Prostate gland (tissue), 2 donors: ENCODE results near the gene KCNJ14. TPM values are rescaled to one million over a fixed set of nuclear protein-coding genes. Genes with fewer than 3 reads are reported as not detected.

ENCODE experiments used
- DNase-seq: peaks from one replicate; pipeline ENCODE4 v3.0.0-alpha.2; 2019; ENCODE audit warnings: low spot score
- H3K27ac ChIP-seq, 2 donors: fragments of 200-600 bp; sonication (generic); 2 replicates each; pipeline ENCODE4 v1.5.1; 2017 to 2019
- H3K27me3 ChIP-seq: fragments of 200-600 bp; sonication (generic); replicated peaks from 2 replicates; pipeline ENCODE4 v1.5.1; 2019; ENCODE audit not compliant: insufficient read depth
- H3K36me3 ChIP-seq, 2 donors: fragments of 200-600 bp; sonication (generic); 1 replicate in 1 of 2; 2 replicates in 1 of 2; pipeline versions ENCODE4 v1.5.1 to v1.8.1; 2017 to 2019
- H3K4me1 ChIP-seq: fragments of 200-600 bp; sonication (generic); replicated peaks from 2 replicates; pipeline ENCODE4 v1.5.1; 2019
- H3K4me3 ChIP-seq, 2 donors: fragments of 200-600 bp; sonication (generic); 2 replicates each; pipeline ENCODE4 v1.5.1; 2017 to 2019
- H3K9me3 ChIP-seq: fragments of 200-600 bp; sonication (generic); 2 replicates; pipeline ENCODE4 v1.5.1; 2017
- CTCF ChIP-seq, 4 experiments: fragments of 200-600 bp in 2 of 4; fragments of 450-650 bp in 2 of 4; sonication (generic) in 2 of 4; IDR thresholded peaks; 1 replicate in 3 of 4; 2 replicates in 1 of 4; pipeline ENCODE4 v1.5.1; 2016 to 2019; ENCODE audit warnings: antibody characterized with exemption in 4 of 4, mild to moderate bottlenecking in 2 of 4, moderate library complexity in 2 of 4
- POLR2A ChIP-seq: fragments of 450-650 bp; IDR thresholded peaks from one replicate; pipeline ENCODE4 v1.6.1; 2016; ENCODE audit warnings: antibody characterized with exemption, mild to moderate bottlenecking
- POLR2AphosphoS5 ChIP-seq: sonication (generic); formaldehyde crosslinking; IDR thresholded peaks from one replicate; pipeline ENCODE4 v1.6.1; 2017; ENCODE audit warnings: antibody characterized with exemption
- WGBS: methylation state at CpG from one replicate; pipeline ENCODE4 v1.1.5; 2018; 5-methylcytosine and 5-hydroxymethylcytosine counted together
- intact Hi-C: fragments of 100-400 bp; cut with DNase I; formaldehyde crosslinking; loops from one replicate; pipeline ENCODE4 v1.14.2; 2022
- total RNA-seq, 2 donors: library from RNA; depleted of rRNA; stranded (reverse); fragments of >200 nt; gene quantifications; one replicate each; pipeline ENCODE4 v1.1.0, GENCODE V29; 2016

Gene KCNJ14
- total RNA-seq, 2 donors from 2014 or later: 0.45 to 2.2 TPM

- Histone ChIP-seq H3K27me3 (no peaks in the 10 kb centered on the region), H3K27ac (no peak overlapping the region), H3K9me3 (no peaks in the 10 kb centered on the region), H3K36me3 (no peaks in the 10 kb centered on the region), H3K4me3 (peak overlapping the region in 1 of 2 donors; percentile 53), H3K4me1 (no peaks in the 10 kb centered on the region)
- DNase-seq: no peak
- TF ChIP-seq POLR2AphosphoS5 (no peak), CTCF (IDR thresholded peaks at IDR 0.05) (no peak), POLR2A (no peak)
- intact Hi-C loops: no loop called here
- WGBS: 44% methylated on average over 11 of the region's 11 CpGs
Observed at GRCh38 chr19:48514123-48514458, 58.7 kb downstream of the KCNJ14 start.

- WGBS: 84% methylated on average over 8 of the region's 8 CpGs
- intact Hi-C loops: no loop called here
- Histone ChIP-seq H3K9me3 (no peaks in the 10 kb centered on the region), H3K27me3 (no peaks in the 10 kb centered on the region), H3K27ac (no peak overlapping the region), H3K4me1 (no peaks in the 10 kb centered on the region), H3K36me3 (no peaks in the 10 kb centered on the region), H3K4me3 (no peak overlapping the region)
- no peak for TF ChIP-seq POLR2AphosphoS5
- TF ChIP-seq POLR2A: no peak
- TF ChIP-seq CTCF (IDR thresholded peaks at IDR 0.05): no peak
- DNase-seq: no peak
Observed at GRCh38 chr19:48516536-48516935, 61.2 kb downstream of the KCNJ14 start.

Other genes with a start within 250 kb of the KCNJ14 start
- 10 to 100 TPM; 12.6 to 49.0 TPM for gene CARD8, start 199.7 kb upstream of the KCNJ14 start, total RNA-seq
- gene ZNF114, start 185.5 kb upstream of the KCNJ14 start, total RNA-seq: under 1 TPM; 0.23 to 0.74 TPM
- 10 to 100 TPM in 1 of 2 donors, 1 to 10 TPM in 1; 5.9 to 38.6 TPM for gene EMP3, start 130.0 kb upstream of the KCNJ14 start, total RNA-seq
- gene TMEM143, start 91.6 kb upstream of the KCNJ14 start, total RNA-seq: 10 to 100 TPM in 1 of 2 donors, 1 to 10 TPM in 1; 4.6 to 14.9 TPM
- gene SYNGR4, start 91.2 kb upstream of the KCNJ14 start, total RNA-seq: 1 to 10 TPM in 1 of 2 donors, not detected in 1; 2.8 TPM
- 100 to 1,000 TPM; 153 to 179 TPM for gene KDELR1, start 64.0 kb upstream of the KCNJ14 start, total RNA-seq
- 1 to 10 TPM in 1 of 2 donors, under 1 TPM in 1; 0.73 to 1.8 TPM for gene GRIN2D, start 61.9 kb upstream of the KCNJ14 start, total RNA-seq
- 10 to 100 TPM; 26.2 to 39.7 TPM for gene GRWD1, start 9.6 kb upstream of the KCNJ14 start, total RNA-seq
- gene CYTH2, start 13.8 kb downstream of the KCNJ14 start, total RNA-seq: 10 to 100 TPM; 50.6 to 97.1 TPM
- gene LMTK3, start 56.3 kb downstream of the KCNJ14 start, total RNA-seq: 10 to 100 TPM in 1 of 2 donors, 1 to 10 TPM in 1; 7.4 to 10.2 TPM
- 10 to 100 TPM; 14.6 to 43.0 TPM for gene SULT2B1, start 96.6 kb downstream of the KCNJ14 start, total RNA-seq
- gene SPACA4, start 151.2 kb downstream of the KCNJ14 start, total RNA-seq: 1 to 10 TPM in 1 of 2 donors, under 1 TPM in 1; 0.32 to 6.0 TPM
- 1 to 10 TPM; 2.8 to 8.8 TPM for gene FAM83E, start 159.5 kb downstream of the KCNJ14 start, total RNA-seq
- 1,000 to 10,000 TPM; 2,096 to 3,914 TPM for gene RPL18, start 163.6 kb downstream of the KCNJ14 start, total RNA-seq
- gene SPHK2, start 163.9 kb downstream of the KCNJ14 start, total RNA-seq: 10 to 100 TPM; 24.8 to 25.4 TPM
- 10 to 100 TPM; 14.3 to 52.7 TPM for gene DBP, start 181.8 kb downstream of the KCNJ14 start, total RNA-seq
- 10 to 100 TPM in 1 of 2 donors, 1 to 10 TPM in 1; 7.0 to 11.2 TPM for gene CA11, start 190.6 kb downstream of the KCNJ14 start, total RNA-seq
- 1 to 10 TPM in 1 of 2 donors, under 1 TPM in 1; 0.91 to 2.6 TPM for gene NTN5, start 217.4 kb downstream of the KCNJ14 start, total RNA-seq
- gene FUT2, start 240.4 kb downstream of the KCNJ14 start, total RNA-seq: 1 to 10 TPM; 1.4 to 2.7 TPM